NCI-H2227 (cell line): Measurements from ENCODE around the gene HES3.

Experiments
- DNase-seq: peaks from one replicate; lab custom pipeline; 2025; ENCODE audit not compliant: unreplicated experiment; lab: John Stamatoyannopoulos, UW

HES3 gene

DNA sequence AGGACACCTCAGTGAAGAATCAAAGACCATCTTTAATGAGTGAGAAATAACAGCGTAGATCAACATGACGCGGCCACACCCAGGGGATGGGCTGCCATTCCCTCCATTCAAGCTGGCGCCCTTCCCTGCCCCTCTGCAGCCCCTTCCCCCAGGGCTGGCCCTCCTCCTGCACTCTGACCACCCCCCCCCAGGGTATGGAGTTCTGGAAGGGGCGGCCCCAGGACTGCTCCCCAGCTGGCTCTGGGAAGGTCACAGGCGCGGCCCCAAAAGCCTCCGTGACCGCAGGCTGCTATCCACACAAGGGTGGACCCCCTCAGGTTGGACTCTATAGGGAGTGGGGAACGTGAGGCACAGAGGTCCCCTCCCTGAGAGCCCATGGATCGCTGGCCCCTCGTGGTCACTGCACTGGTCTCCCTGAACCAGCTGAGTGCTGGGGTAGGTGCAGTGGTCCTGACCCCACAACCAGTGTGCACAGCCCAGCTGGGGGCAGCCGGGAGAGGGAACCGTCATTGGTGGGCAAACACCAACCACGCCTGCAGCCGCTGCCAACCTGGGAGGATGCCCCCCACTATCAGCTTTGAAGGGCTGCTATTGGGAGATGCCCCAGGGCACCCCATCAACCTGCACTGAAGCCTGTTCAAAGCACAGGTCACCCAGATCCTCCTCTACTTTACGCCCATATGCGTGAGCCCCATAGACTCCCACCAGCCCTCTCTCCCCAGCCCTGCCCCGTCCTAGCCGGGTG, 33.0 kb downstream of the HES3 start:
- DNase-seq: no peak

DNA sequence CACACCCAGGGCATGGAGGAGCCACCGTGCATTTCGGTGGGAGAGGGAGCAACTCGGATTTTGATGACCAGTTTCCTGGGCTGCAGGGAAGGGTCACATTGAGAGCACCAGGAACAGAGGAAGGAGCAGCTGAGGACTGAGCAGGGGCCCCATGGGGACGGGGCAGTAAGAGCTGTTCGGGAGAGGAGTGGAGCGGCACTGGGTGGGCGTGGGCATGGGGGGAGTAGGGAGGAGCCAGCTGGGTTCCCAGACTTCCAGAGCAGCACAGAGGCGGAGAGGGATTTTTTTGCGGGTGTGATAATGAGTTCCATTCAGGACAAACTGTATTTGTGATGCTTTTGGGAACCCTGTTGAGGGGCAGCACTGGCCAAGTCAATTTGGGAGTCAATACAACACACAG, 34.3 kb downstream of the HES3 start:
- no peak for DNase-seq

GRCh38 chr1:6279066-6279465, 35.1 kb downstream of the HES3 start:
- DNase-seq: no peak

DNA sequence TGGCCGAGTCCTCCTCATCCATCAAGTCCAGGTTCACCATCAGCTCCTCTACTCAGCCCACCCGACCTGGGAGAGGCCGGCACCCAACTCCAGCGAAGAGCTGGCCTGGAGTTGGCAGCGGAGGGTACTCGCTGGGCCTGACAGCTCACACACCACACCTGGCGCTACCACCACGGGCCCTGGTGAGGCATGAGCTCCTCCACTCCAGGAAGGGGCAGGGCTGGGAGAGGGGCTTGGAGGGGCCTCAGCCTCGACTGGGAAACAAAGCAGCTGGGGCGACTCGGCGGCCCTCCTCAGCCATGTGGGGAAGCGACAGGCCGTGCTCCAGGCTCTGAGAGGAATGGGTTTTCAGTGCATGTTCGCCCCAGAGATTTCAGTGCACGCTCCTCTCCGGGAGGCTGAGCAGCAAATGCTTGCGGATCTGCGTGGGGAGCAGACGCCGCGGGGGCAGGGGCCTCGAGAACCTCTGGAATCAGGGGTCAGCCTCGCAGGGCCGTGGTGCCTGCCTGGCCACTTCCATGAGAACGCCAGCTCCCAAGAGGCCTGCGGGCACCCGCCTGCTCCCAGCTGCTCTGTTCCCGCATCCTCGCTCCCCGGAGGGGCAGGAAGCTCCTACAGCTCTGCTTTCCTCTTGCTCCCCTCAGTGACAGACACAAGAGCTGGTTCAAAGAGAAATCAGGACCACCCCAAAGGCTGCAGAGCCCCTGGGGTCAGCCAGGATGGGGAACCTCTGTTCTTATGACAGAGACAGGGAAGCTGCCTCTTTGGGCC, 35.8 kb downstream of the HES3 start:
- DNase-seq: no peak

DNA sequence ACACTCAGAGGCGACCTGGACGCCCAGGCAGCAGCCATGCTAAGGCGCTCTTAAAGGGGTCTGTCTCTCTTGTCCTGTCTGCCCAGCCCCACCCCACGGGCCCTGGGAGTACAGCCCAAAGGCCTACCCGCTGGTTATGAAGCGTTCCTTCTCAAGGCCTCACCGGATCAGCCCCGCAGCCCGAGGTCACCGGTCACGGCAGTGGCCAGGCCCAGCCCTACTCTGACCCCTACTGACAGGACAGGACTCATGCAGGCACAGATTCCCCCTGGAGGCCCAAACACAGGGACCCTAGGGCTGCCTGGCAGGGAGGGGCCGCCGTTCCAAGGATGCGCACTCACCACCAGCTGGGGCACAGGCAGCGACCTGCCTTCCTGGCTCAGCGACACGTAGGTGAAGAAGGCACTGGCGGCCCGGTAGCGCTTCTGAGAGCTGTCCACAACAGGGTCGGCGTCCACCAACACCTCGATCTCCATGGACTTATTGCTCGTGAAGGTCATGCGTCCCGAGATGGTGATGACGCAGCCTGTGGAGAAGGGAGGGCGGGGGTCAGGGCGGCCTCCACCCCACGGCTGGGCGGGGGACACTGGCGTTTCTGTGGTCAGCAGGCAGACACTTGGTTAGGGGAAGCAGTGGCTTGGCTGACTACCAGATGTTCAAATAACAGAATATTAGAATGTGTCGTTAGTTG, 36.9 kb downstream of the HES3 start:
- DNase-seq: no peak

GRCh38 chr1:6281511-6282402, 37.8 kb downstream of the HES3 start:
- no peak for DNase-seq

DNA sequence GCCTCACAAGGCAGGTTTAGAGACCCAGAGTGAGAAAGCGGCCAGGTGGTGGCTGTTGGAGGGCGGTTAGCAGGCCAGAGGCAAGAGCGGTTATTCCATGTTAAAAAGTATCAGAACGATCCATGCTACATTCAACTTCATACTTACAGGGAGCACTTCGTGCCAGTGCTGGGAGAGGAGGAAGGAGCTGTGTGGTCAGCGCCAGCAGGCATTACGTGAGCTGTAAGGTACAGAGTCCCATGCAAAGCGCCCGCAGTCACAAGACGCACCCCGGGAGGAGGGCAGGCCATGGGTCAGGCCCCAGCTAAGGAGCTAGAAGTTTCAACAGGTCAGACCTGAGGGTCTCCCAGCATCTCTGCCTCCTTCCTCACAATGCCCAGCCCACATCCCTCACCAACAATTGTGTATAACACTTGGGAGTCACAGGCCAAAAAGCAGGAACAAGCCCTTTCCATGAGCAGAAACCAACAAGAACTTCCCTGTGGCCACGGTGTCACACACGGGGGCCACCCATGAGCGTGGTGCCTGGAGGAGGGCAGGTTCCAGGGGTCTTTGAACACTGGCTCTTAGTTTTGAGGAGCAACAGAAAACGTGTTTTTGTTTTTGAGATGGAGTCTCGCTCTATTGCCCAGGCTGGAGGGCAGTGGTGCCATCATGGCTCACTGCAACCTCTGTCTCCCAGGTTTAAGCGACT, 38.7 kb downstream of the HES3 start:
- DNase-seq: no peak

DNA sequence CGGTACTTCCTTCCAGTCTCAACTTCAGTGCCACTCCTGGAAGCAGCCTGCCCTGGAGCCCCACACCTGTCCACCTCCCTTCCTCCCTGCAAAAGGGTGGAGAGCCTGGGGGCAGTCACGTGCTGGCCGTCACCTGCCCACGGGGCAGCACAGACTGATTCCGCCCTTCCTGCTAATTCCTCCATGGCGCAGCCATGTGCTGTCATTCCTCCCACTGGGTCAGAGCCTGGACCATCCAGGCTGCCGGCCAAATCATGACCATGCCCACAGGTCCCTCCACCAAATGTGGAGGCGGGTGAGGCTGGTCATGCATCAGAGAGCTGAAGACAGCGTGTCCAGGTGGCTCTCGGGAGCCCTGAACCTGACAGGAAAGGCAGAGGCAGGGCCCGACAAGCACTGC, 41.4 kb downstream of the HES3 start:
- no peak for DNase-seq

- DNase-seq: no peak
Observed at GRCh38 chr1:6286266-6286665, 42.3 kb downstream of the HES3 start.

DNA sequence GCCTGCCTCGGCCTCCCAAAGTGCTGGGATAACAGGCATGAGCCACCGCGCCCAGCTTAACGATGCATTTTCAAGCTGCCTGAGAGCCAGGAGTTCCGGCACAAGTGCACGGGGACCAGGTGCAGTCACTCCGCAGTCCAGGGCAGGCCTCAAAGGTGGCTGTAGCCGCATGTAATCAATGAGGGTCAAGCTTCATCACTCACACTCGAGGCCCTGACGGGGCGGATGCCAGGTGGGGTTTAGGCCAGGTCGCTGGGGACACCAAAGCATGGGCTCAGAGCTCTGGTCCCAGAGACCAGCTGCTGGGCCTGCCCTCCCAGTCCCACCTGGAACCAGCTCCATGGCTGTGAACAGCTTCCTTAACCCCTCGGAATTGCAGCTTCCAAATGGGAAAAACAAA, 43.0 kb downstream of the HES3 start:
- DNase-seq: no peak

DNA sequence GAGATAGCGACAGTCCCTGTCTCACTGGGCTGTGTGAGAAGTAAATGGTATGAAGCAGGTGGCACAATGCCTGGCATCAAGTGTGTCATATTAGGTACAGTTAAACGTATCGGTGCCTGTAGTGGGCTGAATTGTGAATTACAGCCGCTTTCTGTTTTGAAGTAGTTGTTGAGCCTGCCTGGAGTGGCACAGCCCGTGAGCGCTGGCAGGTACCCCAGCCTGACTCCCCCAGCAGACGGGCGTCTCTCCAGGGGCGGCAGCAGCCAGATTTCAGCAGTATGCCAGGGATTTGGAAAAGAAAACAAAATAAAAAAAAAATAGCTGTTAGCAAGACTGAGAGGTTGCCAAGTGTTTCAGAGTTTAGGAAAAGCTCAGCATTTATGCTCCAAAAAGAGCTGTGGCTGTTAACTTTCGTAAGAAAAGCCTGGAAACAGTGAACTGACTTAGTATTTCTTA, 43.5 kb downstream of the HES3 start:
- no peak for DNase-seq

DNA sequence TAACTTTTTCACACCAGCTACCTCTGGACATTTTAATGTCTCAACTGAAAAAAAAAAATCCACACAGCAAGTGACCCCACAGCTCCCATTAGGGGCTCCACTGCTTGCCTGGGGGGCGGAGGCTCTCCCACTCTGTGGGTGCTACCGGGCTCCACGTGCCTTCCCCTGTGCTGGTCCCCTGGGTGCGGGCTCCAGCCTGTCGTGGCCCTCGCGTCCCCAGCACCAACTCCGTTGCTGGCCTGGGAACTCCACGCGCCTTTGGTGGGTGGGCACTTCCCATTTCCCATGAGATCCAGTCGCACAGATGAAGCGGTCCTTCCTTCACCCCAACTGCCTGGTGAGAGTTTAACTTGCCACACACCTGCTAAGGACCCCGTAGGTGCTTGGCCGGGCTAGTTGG, 44.0 kb downstream of the HES3 start:
- DNase-seq: no peak

DNA sequence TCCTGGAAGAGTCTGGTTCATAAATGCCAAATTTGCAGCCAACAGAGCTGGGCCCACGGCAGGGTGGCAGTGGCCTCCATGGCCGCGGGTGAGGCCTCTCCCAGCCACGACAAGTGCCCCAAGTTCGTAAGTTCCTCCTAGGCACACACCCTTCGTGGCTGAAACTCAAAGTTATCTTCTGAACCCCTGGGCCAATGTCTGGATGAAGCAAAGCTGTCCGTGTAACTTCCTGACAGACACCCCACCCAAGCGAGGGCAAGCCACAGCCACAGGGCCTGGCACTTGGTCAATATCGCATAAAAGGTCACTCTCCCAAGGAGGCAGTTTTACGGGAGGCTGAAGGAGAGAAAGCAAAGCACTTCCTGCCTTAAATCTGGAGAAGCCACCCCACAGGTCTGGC, 44.7 kb downstream of the HES3 start:
- DNase-seq: no peak

DNA sequence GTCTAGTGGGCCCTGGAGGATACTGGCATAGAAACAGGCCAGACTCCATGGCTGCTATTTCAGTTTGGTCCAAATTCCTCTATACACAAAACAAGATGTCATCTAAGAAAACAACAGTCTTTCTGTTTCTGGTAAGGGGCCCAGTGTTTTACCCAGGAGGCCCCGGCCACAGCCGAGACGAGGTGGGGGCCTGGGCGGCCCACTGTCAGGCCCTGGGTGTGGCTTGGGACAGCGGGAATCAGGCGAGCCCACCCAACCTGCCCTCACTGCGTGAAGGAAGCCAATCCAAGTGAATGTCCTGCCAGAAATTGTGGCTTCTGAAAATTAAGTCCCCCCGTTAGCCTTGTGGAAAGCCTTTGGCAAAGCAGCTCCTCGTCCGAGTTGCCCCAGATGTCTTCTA, 48.1 kb downstream of the HES3 start:
- DNase-seq: no peak

DNA sequence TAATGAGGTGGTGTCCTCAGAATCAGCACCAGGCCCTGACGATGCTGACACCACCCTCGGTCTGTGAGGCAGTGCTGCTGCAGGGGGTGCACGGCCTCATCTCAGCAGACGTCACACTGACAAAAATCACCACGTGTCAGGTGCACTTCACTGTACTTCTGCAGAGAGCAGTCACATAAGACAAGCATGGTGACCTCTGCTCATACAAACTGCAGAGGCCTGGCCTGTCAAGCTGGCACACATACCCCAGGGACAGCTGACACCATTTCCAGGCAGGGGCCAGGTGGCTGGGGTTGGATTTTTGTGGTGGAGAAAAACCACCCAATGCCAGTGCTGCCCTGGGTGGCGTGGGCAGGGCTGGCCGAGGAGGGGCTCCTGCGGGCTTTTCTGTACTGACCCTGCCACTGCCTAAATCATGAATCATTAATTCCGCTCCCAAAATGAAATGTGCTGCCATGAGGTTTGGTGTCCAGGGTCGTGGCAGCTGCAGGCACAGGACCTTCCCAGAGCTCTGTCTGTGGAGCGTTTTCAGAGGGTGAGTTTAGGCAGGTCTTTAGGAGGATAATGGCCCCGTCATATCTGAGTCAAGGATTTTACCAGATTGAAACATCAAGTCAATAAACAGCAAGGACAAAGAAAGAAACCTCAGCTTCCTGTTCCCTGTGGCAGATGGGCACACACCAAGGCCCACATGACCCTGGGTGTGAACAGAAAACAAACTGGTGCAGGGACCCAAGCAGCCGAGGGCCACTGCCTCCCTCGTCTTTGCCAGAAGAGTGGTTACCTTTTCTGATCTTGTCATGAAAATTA, 50.3 kb downstream of the HES3 start:
- no peak for DNase-seq

- no peak for DNase-seq
Observed at GRCh38 chr1:6294890-6295556, 51.0 kb downstream of the HES3 start.
